IMR-90 (cell line): Measurements from ENCODE around the gene CRY2. TPM values are rescaled to one million over a fixed set of nuclear protein-coding genes. Genes with fewer than 3 reads are reported as not detected.

Source experiments
- ATAC-seq: fragments of 200-7000 bp; cut with Tn5 transposase; 2 replicates; pipeline ENCODE4 v1.9.1; 2020; ENCODE audit warnings: low read depth, mild to moderate bottlenecking, moderate library complexity
- BruUV-seq: library from RNA; stranded (reverse); fragments of 400-500 nt; replicated peaks from 2 replicates; lab custom pipeline; 2021; lab: Mats Ljungman, UMichigan
- CTCF ChIA-PET: fragments of 300-600 bp; formaldehyde crosslinking; extraction: SDS; loops from one replicate; lab custom pipeline; 2021; ENCODE audit warnings: antibody characterized with exemption; lab: Yijun Ruan, JAX
- POLR2A ChIA-PET: fragments of 300-600 bp; sonication (Branson Sonifier 250); formaldehyde crosslinking; loops from one replicate; lab custom pipeline; 2022; ENCODE audit warnings: antibody characterized with exemption; ENCODE audit not compliant: unreplicated experiment; lab: Charles Lee
- DNase-seq: peaks from one replicate; pipeline ENCODE4 v3.0.0; 2013
- H2AFZ ChIP-seq: replicated peaks from 2 replicates; pipeline ENCODE3; 2013; ENCODE audit warnings: low read length, mild to moderate bottlenecking; ENCODE audit not compliant: poor library complexity
- H2AK5ac ChIP-seq: 2 replicates; pipeline ENCODE4 v1.6.1; 2013; ENCODE audit warnings: low read depth, low read length, inconsistent platforms
- H2AK9ac ChIP-seq: replicated peaks from 2 replicates; pipeline ENCODE3; 2013; ENCODE audit warnings: mild to moderate bottlenecking, low read depth, low read length, moderate library complexity; ENCODE audit not compliant: poor library complexity
- H2BK120ac ChIP-seq: 2 replicates; pipeline ENCODE4 v1.6.1; 2013; ENCODE audit warnings: low read depth, low read length, inconsistent platforms
- H2BK15ac ChIP-seq: 3 replicates; pipeline ENCODE4 v1.6.1; 2013; ENCODE audit warnings: low read depth, low read length, inconsistent platforms
- H2BK20ac ChIP-seq: 2 replicates; pipeline ENCODE4 v1.6.1; 2013; ENCODE audit warnings: low read depth, mild to moderate bottlenecking, inconsistent platforms, low read length, moderate library complexity
- H2BK5ac ChIP-seq: 2 replicates; pipeline ENCODE4 v1.6.1; 2013; ENCODE audit warnings: mild to moderate bottlenecking, low read depth, low read length, inconsistent platforms; ENCODE audit not compliant: poor library complexity, severe bottlenecking
- H3K14ac ChIP-seq: replicated peaks from 2 replicates; pipeline ENCODE4 v1.6.1; 2013; ENCODE audit warnings: low read depth, low read length, inconsistent platforms
- H3K18ac ChIP-seq: 2 replicates; pipeline ENCODE4 v1.6.1; 2013; ENCODE audit warnings: low read depth, low read length, control low read depth
- H3K23ac ChIP-seq: 2 replicates; pipeline ENCODE4 v1.6.1; 2013; ENCODE audit warnings: low read depth, low read length, inconsistent platforms
- H3K27ac ChIP-seq: 2 replicates; pipeline ENCODE4 v1.5.1; 2013; ENCODE audit warnings: mild to moderate bottlenecking, control low read depth, low read length; ENCODE audit not compliant: insufficient read depth
- H3K27me3 ChIP-seq: 2 replicates; pipeline ENCODE4 v1.6.1; 2013; ENCODE audit warnings: low read length; ENCODE audit not compliant: control insufficient read depth, insufficient read depth
- H3K36me3 ChIP-seq: 2 replicates; pipeline ENCODE4 v1.6.1; 2013; ENCODE audit warnings: low read length, mixed read lengths; ENCODE audit not compliant: control insufficient read depth, insufficient read depth
- H3K4ac ChIP-seq: 2 replicates; pipeline ENCODE4 v1.6.1; 2013; ENCODE audit warnings: low read depth, low read length, inconsistent platforms
- H3K4me1 ChIP-seq: 2 replicates; pipeline ENCODE4 v1.6.1; 2013; ENCODE audit warnings: low read length, mixed read lengths; ENCODE audit not compliant: control insufficient read depth, insufficient read depth
- H3K4me2 ChIP-seq: 2 replicates; pipeline ENCODE4 v1.6.1; 2013; ENCODE audit warnings: low read depth, mild to moderate bottlenecking, control low read depth, low read length, moderate library complexity
- H3K4me3 ChIP-seq: 2 replicates; pipeline ENCODE4 v1.5.1; 2013; ENCODE audit warnings: low read depth, mild to moderate bottlenecking, control low read depth, low read length, moderate library complexity; ENCODE audit not compliant: insufficient read depth
- H3K56ac ChIP-seq: 2 replicates; pipeline ENCODE4 v1.6.1; 2013; ENCODE audit warnings: low read length, inconsistent platforms; ENCODE audit not compliant: insufficient read depth; ENCODE audit errors: extremely low read depth
- H3K79me1 ChIP-seq, 2 experiments: 2 replicates each; pipeline ENCODE4 v1.6.1; 2013; ENCODE audit warnings: low read length in 2 of 2, inconsistent platforms in 1 of 2, low read depth in 1 of 2
- H3K9ac ChIP-seq: 2 replicates; pipeline ENCODE4 v1.6.1; 2013; ENCODE audit warnings: low read depth, low read length, control low read depth
- H3K9me1 ChIP-seq: 2 replicates; pipeline ENCODE4 v1.6.1; 2013; ENCODE audit warnings: low read length, inconsistent platforms; ENCODE audit not compliant: insufficient read depth
- H3K9me3 ChIP-seq: 2 replicates; pipeline ENCODE4 v1.6.1; 2013; ENCODE audit warnings: low read length; ENCODE audit not compliant: control insufficient read depth, insufficient read depth
- H4K20me1 ChIP-seq: 2 replicates; pipeline ENCODE4 v1.6.1; 2013; ENCODE audit warnings: low read length, inconsistent platforms; ENCODE audit not compliant: insufficient read depth
- H4K5ac ChIP-seq: 2 replicates; pipeline ENCODE4 v1.6.1; 2013; ENCODE audit warnings: mild to moderate bottlenecking, low read depth, low read length, control low read depth
- H4K8ac ChIP-seq, 2 experiments: 2 replicates each; pipeline ENCODE4 v1.6.1; 2013; ENCODE audit warnings: low read depth in 2 of 2, low read length in 2 of 2, control low read depth in 1 of 2, inconsistent platforms in 1 of 2
- H4K91ac ChIP-seq: 2 replicates; pipeline ENCODE4 v1.6.1; 2013; ENCODE audit warnings: low read depth, low read length, inconsistent platforms; ENCODE audit not compliant: insufficient read depth
- BHLHE40 ChIP-seq: fragments of 150-350 bp; IDR thresholded peaks from 2 replicates; pipeline ENCODE4 v1.6.1; 2016; ENCODE audit warnings: mild to moderate bottlenecking, low read depth, low read length
- CEBPB ChIP-seq: IDR thresholded peaks from 2 replicates; pipeline ENCODE4 v1.6.1; 2012; ENCODE audit warnings: low read depth, low read length, improper control_type of control experiment
- CHD1 ChIP-seq: IDR thresholded peaks from 2 replicates; pipeline ENCODE4 v1.6.1; 2012; ENCODE audit warnings: low read depth, low read length, improper control_type of control experiment
- FOS ChIP-seq: fragments of 150-350 bp; IDR thresholded peaks from 2 replicates; pipeline ENCODE4 v1.6.1; 2016; ENCODE audit warnings: low read depth, low read length
- MAFK ChIP-seq: IDR thresholded peaks from 2 replicates; pipeline ENCODE4 v1.6.1; 2012; ENCODE audit warnings: low read depth, low read length, improper control_type of control experiment
- MAZ ChIP-seq: IDR thresholded peaks from 2 replicates; pipeline ENCODE4 v1.6.1; 2012; ENCODE audit warnings: low read depth, mild to moderate bottlenecking, low read length, improper control_type of control experiment, moderate library complexity, borderline replicate concordance
- MXI1 ChIP-seq: IDR thresholded peaks from 2 replicates; pipeline ENCODE4 v1.6.1; 2012; ENCODE audit warnings: low read depth, mild to moderate bottlenecking, low read length, moderate library complexity, borderline replicate concordance
- NFE2L2 ChIP-seq: fragments of 150-350 bp; IDR thresholded peaks from 2 replicates; pipeline ENCODE4 v1.6.1; 2016; ENCODE audit warnings: low read depth, mild to moderate bottlenecking, low read length
- POLR2A ChIP-seq: IDR thresholded peaks from 2 replicates; pipeline ENCODE4 v1.6.1; 2012; ENCODE audit warnings: mild to moderate bottlenecking, low read depth, low read length
- RAD21 ChIP-seq: IDR thresholded peaks from 2 replicates; pipeline ENCODE4 v1.6.1; 2012; ENCODE audit warnings: low read length, improper control_type of control experiment
- RCOR1 ChIP-seq: IDR thresholded peaks from 2 replicates; pipeline ENCODE4 v1.6.1; 2012; ENCODE audit warnings: mild to moderate bottlenecking, low read length, improper control_type of control experiment; ENCODE audit not compliant: insufficient replicate concordance
- RFX5 ChIP-seq: IDR thresholded peaks from 2 replicates; pipeline ENCODE4 v1.8.0; 2012; ENCODE audit warnings: low read depth, mild to moderate bottlenecking, low read length, moderate library complexity
- SMC3 ChIP-seq: fragments of 150-350 bp; IDR thresholded peaks from 2 replicates; pipeline ENCODE4 v1.6.1; 2016; ENCODE audit warnings: low read depth, mild to moderate bottlenecking, antibody characterized with exemption, low read length, moderate library complexity
- WGBS, 2 experiments: methylation state at CpG; one replicate each; pipeline versions ENCODE4 v1.1.5 to v1.1.7; 2013; ENCODE audit warnings: missing lambda C conversion rate in 2 of 2; ENCODE audit not compliant: insufficient read length in 1 of 2; ENCODE audit errors: extremely low coverage in 2 of 2; 5-methylcytosine and 5-hydroxymethylcytosine counted together
- dilution Hi-C: fragments of 300-500 bp; cut with HindIII; formaldehyde crosslinking; loops from one replicate; pipeline ENCODE4 v1.14.3; 2018; ENCODE audit warnings: low sequenced_read_pairs; ENCODE audit not compliant: unreplicated experiment
- in situ Hi-C: fragments of 300-500 bp; cut with MboI; formaldehyde crosslinking; loops from 3 replicates; pipeline ENCODE4 v1.14.3; 2019; ENCODE audit warnings: low sequenced_read_pairs, inconsistent platforms, mixed read lengths
- intact Hi-C: fragments of 100-400 bp; cut with micrococcal nuclease; formaldehyde crosslinking; loops from 2 replicates; pipeline ENCODE4 v1.10.0; 2022
- polyA plus RNA-seq, 3 experiments: library from polyadenylated mRNA; depleted of rRNA; stranded (reverse); fragments of >200 nt; gene quantifications; 2 replicates each; pipeline ENCODE4 v1.2.3, GENCODE V29; 2012; ENCODE audit warnings: low replicate concordance in 1 of 3
- total RNA-seq: library from RNA; depleted of rRNA; stranded (reverse); fragments of >200 nt; gene quantifications from 2 replicates; pipeline ENCODE4 v1.2.3, GENCODE V29; 2012
- TF ChIP-seq, protein P1 (sequence below): fragments of 150-350 bp; IDR thresholded peaks from 2 replicates; pipeline ENCODE4 v1.6.1; 2017; ENCODE audit warnings: mild to moderate bottlenecking, antibody characterized with exemption, low read length, low read depth
- TF ChIP-seq, protein P2 (sequence below): fragments of 150-350 bp; IDR thresholded peaks from 2 replicates; pipeline ENCODE4 v1.6.1; 2016; ENCODE audit warnings: low read depth, mild to moderate bottlenecking, low read length, moderate library complexity, borderline replicate concordance
- TF ChIP-seq, protein P3 (sequence below): conservative IDR thresholded peaks from 2 replicates; pipeline ENCODE4 v1.5.1; 2012; ENCODE audit warnings: mild to moderate bottlenecking, low read depth, low read length, improper control_type of control experiment

CRY2 gene
- total and polyA plus RNA-seq, 2 of the 4 experiments (the other 2 are of a cell fraction) = 12.2 to 13.1 TPM

DNA sequence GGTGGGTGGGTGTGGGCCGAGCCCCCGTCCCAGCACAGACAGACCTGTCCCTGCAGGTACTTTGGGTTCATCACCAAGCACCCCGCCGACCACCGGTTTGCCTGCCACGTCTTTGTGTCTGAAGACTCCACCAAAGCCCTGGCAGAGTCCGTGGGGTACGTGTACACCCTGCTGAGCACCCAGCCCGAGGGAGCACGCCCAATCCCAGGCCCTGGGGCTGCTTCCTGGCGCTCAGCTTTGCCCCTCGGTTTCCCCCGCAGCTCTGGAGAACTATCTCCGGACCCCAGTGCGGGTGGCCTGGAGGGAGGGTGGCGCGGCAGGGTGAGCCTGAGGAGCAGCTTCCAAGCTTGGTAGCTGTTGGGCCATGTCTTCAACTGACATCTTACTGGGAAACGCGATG lies 57.8 kb downstream of the CRY2 start:
- Histone ChIP-seq H2BK120ac (no peak overlapping the region), H3K9me3 (no peaks in the 10 kb centered on the region), H3K27me3 (no peaks in the 10 kb centered on the region), H4K91ac (no peak overlapping the region), H4K20me1 (peaks cover 14% of the 10 kb centered on the region; the same call in 1 of the 2 replicates), H3K4me2 (no peak overlapping the region), H3K79me1 (peaks cover 0 to 4% of the 10 kb centered on the region in 2 experiments; a peak in 1 of 4 replicates), H2BK20ac (no peak overlapping the region), H2BK15ac (no peak overlapping the region), H3K23ac (no peak overlapping the region), H4K5ac (no peak overlapping the region), H3K27ac (no peak overlapping the region), H2AK5ac (no peak overlapping the region), H2BK5ac (no peak overlapping the region), H3K4me1 (peaks cover 7% of the 10 kb centered on the region; the same call in 1 of the 2 replicates), H3K4me3 (no peak overlapping the region), H2AFZ (no peak overlapping the region), H3K18ac (no peak overlapping the region), H3K56ac (no peak overlapping the region), H3K9ac (no peak overlapping the region), H3K9me1 (no peaks in the 10 kb centered on the region), H3K14ac (no peak overlapping the region), H3K4ac (no peak overlapping the region), H3K36me3 (peaks cover 19% of the 10 kb centered on the region), H4K8ac (no peak overlapping the region), H2AK9ac (no peak overlapping the region)
- TF ChIP-seq MAZ = no peak
- no peak for TF ChIP-seq RFX5
- TF ChIP-seq FOS = no peak
- TF ChIP-seq MAFK = no peak
- TF ChIP-seq, protein P1, sequence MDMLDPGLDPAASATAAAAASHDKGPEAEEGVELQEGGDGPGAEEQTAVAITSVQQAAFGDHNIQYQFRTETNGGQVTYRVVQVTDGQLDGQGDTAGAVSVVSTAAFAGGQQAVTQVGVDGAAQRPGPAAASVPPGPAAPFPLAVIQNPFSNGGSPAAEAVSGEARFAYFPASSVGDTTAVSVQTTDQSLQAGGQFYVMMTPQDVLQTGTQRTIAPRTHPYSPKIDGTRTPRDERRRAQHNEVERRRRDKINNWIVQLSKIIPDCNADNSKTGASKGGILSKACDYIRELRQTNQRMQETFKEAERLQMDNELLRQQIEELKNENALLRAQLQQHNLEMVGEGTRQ = no peak
- TF ChIP-seq CEBPB = no peak
- no peak for TF ChIP-seq POLR2A
- TF ChIP-seq, protein P2, sequence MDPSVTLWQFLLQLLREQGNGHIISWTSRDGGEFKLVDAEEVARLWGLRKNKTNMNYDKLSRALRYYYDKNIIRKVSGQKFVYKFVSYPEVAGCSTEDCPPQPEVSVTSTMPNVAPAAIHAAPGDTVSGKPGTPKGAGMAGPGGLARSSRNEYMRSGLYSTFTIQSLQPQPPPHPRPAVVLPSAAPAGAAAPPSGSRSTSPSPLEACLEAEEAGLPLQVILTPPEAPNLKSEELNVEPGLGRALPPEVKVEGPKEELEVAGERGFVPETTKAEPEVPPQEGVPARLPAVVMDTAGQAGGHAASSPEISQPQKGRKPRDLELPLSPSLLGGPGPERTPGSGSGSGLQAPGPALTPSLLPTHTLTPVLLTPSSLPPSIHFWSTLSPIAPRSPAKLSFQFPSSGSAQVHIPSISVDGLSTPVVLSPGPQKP = no peak
- TF ChIP-seq MXI1 = no peak
- TF ChIP-seq, protein P3, sequence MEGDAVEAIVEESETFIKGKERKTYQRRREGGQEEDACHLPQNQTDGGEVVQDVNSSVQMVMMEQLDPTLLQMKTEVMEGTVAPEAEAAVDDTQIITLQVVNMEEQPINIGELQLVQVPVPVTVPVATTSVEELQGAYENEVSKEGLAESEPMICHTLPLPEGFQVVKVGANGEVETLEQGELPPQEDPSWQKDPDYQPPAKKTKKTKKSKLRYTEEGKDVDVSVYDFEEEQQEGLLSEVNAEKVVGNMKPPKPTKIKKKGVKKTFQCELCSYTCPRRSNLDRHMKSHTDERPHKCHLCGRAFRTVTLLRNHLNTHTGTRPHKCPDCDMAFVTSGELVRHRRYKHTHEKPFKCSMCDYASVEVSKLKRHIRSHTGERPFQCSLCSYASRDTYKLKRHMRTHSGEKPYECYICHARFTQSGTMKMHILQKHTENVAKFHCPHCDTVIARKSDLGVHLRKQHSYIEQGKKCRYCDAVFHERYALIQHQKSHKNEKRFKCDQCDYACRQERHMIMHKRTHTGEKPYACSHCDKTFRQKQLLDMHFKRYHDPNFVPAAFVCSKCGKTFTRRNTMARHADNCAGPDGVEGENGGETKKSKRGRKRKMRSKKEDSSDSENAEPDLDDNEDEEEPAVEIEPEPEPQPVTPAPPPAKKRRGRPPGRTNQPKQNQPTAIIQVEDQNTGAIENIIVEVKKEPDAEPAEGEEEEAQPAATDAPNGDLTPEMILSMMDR = no peak
- TF ChIP-seq RCOR1 = no peak
- TF ChIP-seq SMC3 = no peak
- no peak for TF ChIP-seq NFE2L2
- no peak for TF ChIP-seq BHLHE40
- TF ChIP-seq RAD21 = no peak
- TF ChIP-seq CHD1 = no peak
- POLR2A ChIA-PET = no interaction called here
- CTCF ChIA-PET = no interaction called here
- 93% methylated on average over 10 of the region's 19 CpGs; no CpG with 5 or more reads in 1 of the 2 experiments for WGBS, 2 experiments
- no TSS peak for BruUV-seq
- no peak for DNase-seq
- intact Hi-C loops = no loop called here
- ATAC-seq = no peak
- in situ Hi-C loops = no loop called here
- dilution Hi-C loops = no loop called here
